Stimulated activated CD8-positive, alpha-beta memory T cell treated with anti-CD3 and anti-CD28 coated beads, Interleukin-7, amount 100 ng/mL, for 1 hour (primary cell): ENCODE data around the gene LRRC14B.
"Not testable (repeated sequence)": the region's sequence is repeated elsewhere in the genome, so short reads cannot be mapped to it uniquely, and the experiment has no call there.

Experiments used
- DNase-seq, 2 donors: peaks; one replicate each; pipeline ENCODE4 v3.0.0-alpha.2; 2020; ENCODE audit warnings: low read depth in 2 of 2

LRRC14B gene

DNA sequence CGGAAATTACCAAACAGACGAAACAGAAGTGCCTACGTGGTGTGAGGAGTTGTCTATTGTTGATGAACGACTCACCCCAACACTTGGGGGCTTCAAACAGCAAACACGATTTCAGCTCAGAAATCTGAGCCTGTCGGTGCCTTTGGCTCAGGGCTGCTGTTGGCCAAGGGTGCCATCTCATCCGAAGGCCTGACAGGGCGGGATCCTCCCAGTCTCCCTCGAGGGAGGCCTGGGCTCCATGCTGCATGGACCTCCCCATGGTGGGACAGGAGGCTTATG lies 1.3 kb downstream of the LRRC14B start:
- DNase-seq, result no peak

DNA sequence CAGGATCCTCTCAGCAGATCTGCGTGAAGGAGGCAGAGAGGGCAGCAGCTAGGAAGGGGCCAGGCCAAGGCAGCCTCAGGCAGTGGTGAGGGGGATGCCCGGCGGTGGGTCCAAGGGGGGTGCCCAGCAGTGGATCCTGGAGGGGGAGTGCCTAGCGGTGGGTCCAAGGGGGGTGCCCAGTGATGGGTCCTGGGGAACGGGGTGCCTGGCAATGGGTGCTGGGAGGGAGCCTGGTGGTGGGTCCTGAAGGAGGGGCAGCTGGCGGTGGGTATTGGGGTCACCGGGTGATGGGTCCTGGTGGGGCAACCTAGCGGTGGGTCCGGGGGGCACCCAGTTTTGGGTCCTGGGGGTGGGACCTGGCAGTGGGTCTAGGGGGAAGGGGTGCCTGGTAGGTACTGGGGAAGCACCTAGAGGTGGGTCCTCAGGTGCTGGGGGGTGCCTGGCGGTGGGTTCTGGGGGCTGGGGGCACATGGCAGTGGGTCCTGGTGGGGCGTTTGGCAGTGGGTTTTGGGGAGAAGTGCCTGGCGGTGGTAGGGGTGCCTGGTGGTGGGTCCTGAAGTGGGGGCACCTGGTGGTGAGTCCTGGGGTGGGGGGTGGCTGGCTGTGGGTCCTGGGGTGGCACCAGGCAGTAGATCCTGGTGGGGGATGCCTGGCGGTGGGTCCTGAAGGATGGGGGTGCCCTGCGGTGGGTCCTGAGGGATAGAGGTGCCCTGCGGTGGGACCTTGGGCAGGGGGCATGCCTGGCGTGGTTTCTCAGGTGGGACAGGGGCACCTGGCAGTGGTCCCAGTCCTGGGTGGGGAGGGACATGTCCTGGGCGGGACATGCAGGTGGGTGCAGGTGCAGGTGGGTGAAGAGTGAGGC lies 1.9 kb downstream of the LRRC14B start:
- DNase-seq, result no peak

DNA sequence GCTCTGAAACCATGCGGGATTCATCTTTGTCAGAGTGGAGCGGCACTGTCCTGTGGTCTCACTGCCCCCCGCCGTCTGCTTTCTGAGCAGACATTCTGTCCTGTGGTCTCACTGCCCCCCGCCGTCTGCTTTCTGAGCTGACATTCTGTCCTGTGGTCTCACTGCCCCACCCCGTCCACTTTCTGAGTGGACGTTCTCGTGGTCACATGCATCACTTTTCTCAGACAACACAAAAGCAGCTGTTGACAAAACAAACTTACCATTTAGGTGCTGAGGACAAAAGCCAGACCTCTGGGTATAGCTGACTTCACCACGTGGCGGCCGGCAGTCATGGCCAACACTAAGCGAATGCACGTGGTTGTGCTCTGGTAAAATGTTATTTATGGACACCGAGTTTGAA lies 2.8 kb downstream of the LRRC14B start:
- DNase-seq, result no peak

GRCh38 chr5:194603-195209 lies 3.4 kb downstream of the LRRC14B start:
- no peak for DNase-seq

DNA sequence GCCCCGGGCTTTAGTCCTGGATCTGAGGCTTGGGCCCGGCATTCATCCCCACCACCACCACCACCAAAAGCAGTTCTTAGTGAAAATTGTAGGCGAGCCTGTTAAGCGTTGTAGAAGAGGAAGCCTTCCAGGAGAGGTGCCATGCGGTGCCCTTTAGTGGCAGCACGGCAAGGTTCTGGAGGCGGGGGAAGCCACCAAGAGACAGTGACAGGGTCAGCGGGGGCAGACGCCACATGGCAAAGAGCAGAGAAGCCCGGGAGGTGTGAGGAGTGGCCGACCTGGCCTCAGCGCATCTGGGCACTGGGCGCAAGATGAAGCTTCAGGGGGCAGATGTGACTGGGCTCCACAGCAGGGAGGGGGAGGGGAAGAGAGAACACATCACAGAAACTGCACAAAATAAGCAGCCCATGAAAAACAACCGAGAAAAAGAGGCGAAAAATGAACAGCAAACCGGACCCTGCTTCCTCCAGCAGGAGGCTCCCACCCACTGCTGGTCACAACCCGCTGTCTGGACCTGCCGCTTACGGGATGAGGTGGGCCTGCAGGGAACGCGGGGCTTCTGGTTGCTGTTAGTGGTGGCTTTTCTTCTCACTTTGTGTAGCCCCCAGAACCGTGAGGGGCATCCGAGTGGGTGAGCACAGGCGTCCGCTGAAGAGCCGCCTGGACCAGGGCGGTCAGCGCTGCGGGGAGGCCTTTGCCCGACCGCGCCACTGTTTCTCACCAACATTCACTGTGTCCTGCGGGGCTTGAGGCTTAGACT lies 4.3 kb downstream of the LRRC14B start:
- no peak for DNase-seq

DNA sequence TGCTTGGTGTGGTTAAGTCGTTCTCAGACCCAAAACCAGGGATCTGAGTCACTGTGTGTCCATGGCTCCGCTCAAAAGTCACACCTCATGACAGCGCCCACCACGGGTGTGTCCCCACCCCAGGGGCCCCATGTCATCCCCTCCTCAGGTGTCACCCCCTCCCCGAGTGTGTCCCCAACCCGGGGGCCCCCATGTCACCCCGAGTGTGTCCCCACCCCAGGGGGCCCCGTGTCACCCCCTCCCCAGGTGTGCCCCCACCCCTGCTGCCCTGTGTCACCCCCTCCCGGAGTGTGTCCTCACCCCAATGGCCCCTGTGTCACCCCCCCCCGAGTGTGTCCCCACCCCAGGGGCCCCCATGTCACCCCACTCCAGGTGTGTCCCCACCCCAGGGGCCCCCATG lies 5.1 kb downstream of the LRRC14B start:
- DNase-seq, result no peak

DNA sequence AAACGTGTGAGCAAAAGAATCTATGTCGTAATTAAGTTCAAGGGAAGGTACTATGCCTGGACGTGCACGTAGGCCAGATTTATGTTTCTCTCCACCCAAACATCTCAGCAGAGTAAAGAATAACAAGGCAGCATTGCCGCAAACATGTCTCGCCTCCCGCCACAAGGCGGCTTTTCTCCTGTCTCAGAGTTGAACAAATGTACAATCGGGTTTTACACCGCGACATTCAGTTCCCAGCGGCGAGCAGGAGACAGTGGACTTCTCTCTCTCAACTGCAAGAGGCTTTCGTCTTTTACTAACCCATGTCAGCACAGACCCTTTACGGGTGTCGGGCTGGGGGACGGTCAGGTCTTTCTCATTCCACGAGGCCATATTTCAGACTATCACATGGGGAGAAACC lies 5.7 kb downstream of the LRRC14B start:
- DNase-seq, result not testable (repeated sequence)

DNA sequence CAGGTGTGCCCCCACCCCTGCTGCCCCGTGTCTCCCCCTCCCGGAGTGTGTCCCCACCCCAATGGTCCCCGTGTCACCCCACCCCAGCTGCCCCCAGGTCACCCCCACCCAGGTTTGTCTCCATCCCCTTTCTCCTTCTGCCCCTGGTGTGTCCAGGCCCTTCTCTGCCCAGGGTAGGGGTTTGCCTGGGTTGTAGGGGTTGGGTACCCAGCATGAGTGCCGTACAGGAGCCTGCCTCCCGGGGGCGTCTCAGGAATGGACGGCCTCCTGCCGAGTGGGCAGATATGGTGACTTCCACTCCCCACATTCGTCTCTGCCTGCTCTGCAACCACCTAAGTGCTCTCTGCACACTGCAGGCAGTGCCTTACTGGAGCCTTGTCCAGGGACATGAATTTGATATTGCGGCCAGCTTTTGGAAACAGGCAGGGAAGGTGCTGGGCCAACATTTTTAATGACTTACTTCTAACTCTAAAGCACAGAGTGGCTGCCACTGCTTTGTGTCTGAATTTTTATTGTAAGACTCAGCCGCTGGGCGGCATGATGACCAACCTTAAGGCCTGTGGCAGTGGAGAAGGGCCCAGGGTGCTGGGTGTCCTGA lies 6.7 kb downstream of the LRRC14B start:
- no peak for DNase-seq

GRCh38 chr5:198516-199196 lies 7.4 kb downstream of the LRRC14B start:
- no peak for DNase-seq

DNA sequence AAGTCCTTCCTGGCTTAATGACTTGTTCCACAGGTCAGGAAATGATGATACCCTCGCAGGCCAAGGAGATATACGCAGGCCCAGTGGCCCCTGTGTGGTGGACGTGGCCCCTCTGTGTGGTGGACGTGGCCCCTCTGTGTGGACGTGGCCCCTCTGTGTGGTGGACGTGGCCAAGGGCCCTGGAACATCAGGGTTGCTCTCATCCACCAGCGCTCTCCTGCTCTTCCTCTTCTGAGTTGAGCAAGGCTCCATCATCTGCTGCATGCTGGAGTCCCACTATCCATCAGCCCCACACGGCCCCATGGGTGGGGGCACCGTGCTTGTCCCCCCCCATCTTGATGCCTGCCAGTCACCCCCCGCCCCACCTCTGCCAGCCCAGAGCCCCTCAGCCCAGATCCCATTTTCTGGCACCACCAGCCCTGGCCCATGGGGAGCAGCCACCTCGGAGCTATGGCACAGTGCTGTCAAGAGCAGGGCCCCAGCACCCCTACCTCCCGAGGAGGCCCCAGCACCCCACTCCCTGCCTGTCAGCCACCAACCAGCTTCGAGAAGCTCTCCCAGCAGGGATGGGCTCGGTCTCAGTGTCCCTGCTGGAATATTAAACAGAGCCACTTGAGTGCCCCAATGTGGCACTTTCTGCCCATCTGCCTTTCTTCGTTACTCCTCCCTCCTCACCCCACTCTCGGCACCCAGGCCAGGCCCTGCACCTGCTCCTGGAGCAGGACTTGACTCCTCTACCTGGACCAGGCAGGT lies 8.1 kb downstream of the LRRC14B start:
- DNase-seq, result no peak

GRCh38 chr5:199950-200645 lies 8.8 kb downstream of the LRRC14B start:
- DNase-seq, result no peak

- DNase-seq, result no peak
Observed at GRCh38 chr5:200985-201384, 9.7 kb downstream of the LRRC14B start.

DNA sequence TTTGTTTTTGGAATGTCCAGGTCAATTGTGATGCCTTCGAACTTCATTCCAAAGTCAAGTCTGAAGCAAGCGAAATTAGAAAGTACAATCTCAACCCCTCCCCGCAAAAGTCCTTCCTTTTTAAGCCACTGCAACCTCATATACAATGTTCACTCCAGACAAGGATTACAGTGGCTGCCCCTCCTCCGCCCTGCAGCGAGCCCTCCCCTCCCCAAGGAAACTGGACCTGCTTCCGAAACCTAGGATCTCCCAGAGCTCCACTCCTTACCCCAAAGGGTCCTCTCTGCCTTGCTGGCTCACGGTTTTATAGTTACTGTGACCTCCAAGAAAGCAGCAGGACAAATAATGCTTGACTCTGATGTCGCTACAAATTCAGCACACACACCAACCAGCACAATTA lies 10.4 kb downstream of the LRRC14B start:
- no peak for DNase-seq

- DNase-seq, result no peak
Observed at GRCh38 chr5:203246-203930, 12.1 kb downstream of the LRRC14B start.

DNA sequence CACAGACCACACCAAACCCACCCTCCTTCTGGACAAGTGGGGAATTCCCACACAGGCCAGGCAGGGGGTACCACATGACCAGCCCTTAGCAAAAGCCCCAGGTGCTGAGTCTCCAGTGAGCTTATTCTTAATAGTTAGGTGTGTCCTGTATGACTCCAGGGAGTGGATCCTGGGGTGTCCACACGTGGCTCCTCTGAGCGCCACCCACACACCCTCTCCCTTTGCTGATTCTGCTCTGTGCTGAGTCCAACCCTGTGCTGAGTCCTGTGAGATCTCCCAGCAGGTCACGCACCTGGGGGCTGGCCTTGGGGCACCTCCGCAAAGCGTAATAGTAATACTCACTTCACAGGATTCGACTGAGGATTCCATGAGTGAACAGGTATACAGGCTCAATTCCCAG lies 12.7 kb downstream of the LRRC14B start:
- DNase-seq, result no peak

- no peak for DNase-seq
Observed at GRCh38 chr5:204462-204861, 13.2 kb downstream of the LRRC14B start.

DNA sequence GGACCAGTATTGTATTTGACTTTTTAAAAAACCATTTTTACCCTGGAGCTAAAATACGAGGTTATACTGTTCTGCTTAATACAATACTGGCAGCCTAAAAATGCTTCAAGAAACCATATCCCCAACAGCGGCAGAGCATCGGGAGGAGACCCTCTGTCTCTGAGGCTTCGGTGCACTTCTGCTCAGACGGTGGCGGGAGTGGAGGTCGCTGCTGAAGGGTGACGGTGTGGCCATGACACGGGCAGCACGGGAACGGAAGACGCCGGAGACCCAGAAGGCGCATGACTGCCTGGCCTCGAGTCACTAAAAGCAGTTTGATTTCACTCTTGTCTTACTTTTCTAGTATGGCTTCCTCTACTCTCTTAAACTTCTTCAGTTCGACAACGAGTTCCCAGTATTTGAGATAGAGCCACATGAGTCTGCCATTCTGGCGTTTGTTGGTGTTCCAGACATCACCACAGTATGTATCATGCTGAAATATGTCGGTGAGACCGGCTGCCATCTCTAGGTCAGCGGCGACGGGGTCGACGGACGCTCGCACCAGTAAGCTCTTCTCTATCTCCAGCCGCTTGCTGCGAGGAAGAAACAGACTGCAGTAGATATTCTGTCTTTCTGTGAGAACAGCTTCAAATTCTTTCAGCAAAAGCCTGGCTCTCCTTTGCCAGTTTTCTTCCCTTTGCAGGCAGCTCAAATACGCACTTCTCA lies 13.8 kb downstream of the LRRC14B start:
- no peak for DNase-seq

DNA sequence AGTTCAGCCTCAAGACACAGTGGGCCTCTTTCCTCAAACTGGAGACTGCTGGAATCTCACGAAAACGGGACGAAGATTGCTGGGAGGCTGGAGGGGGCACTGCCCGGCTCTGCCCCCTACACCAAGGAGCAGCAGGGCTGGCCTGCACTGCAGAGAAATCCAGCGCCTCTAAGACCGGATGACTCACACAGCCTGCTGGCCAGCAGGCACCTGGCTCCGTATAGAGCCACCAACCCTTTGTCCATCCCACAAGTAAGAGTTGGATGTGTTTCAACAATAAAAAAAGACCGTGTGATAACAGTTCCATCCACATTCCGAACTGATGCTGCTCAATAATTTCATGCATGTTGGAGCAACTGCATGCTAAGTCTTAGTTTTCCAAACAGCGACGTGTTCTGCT lies 15.1 kb downstream of the LRRC14B start:
- no peak for DNase-seq

GRCh38 chr5:206927-207536 lies 15.7 kb downstream of the LRRC14B start:
- no peak for DNase-seq
